Measurements from ENCODE around the gene MYO10. TPM values are rescaled to one million over a fixed set of nuclear protein-coding genes. Genes with fewer than 3 reads are reported as not detected.

MYO10 gene
- total and polyA plus RNA-seq, 2 of the 8 experiments (the other 6 are each of a cell fraction or from before 2014, with no cell fraction given): 21.5 to 107 TPM

- ChIA-PET POLR2A (ENCODE audit: partially characterized antibody) (no interaction called here), CTCF (ENCODE audit: partially characterized antibody) (interaction anchor here (0.6 to 1.1 kb wide), 3 partner anchors 10 to 159 kb away, joined by 3 read pairs; no protein-coding TSS in a partner anchor)
- Histone ChIP-seq H2BK20ac (ENCODE audit: low read length) (no peak overlapping the region), H2BK5ac (ENCODE audit: low read depth, low read length) (no peak overlapping the region), H3K9me3 (ENCODE audit: insufficient read depth in 2 of 2, low read depth in 1 of 2, low read length in 1 of 2) (no peaks in the 10 kb centered on the region), H3K27ac (ENCODE audit: low read depth, low read length) (no peak overlapping the region), H4K91ac (replicated peaks; ENCODE audit: insufficient read length, low read length) (no peak overlapping the region), H3K9ac (replicated peaks in 1 of 4; ENCODE audit: extremely low read depth in 1 of 4, low read depth in 3 of 4, low read length in 3 of 4) (no peak overlapping the region), H2BK12ac (ENCODE audit: low read depth, low read length) (no peak overlapping the region), H3K4ac (replicated peaks; ENCODE audit: insufficient read length, low read depth, low read length) (no peak overlapping the region), H2BK15ac (ENCODE audit: low read length) (no peak overlapping the region), H3K4me3 (ENCODE audit: extremely low read depth in 1 of 4, insufficient read depth in 2 of 4, low read depth in 3 of 4, low read length in 4 of 4) (no peak overlapping the region), H3K79me2 (ENCODE audit: control insufficient read depth in 1 of 2, insufficient read depth in 2 of 2, low read length in 2 of 2) (peaks cover 0 to 54% of the 10 kb centered on the region in 2 experiments; a peak in 3 of 4 replicates), H3K27me3 (replicated peaks in 1 of 4; ENCODE audit: control insufficient read depth in 3 of 4, extremely low read depth in 1 of 4, insufficient read depth in 3 of 4, low read length in 3 of 4) (no peaks in the 10 kb centered on the region), H3K4me1 (replicated peaks in 1 of 4; ENCODE audit: control insufficient read depth in 3 of 4, insufficient read depth in 4 of 4, low read length in 3 of 4) (no peaks in the 10 kb centered on the region), H3K23me2 (ENCODE audit: low read depth, low read length) (no peaks in the 10 kb centered on the region), H4K20me1 (replicated peaks in 1 of 2; ENCODE audit: control insufficient read depth in 1 of 2, insufficient read depth in 2 of 2, low read length in 2 of 2) (no peaks in the 10 kb centered on the region), H4K8ac (ENCODE audit: extremely low read depth, insufficient read depth, low read length) (no peak overlapping the region), H3K18ac (ENCODE audit: extremely low read depth, low read length) (no peak overlapping the region), H3K4me2 (ENCODE audit: insufficient read depth in 1 of 2, low read depth in 2 of 2, low read length in 2 of 2) (no peak overlapping the region), H4K5ac (ENCODE audit: insufficient read length, low read depth, low read length) (no peak overlapping the region), H3K14ac (ENCODE audit: insufficient read length) (no peak overlapping the region), H3K79me1 (ENCODE audit: low read depth, low read length) (no peaks in the 10 kb centered on the region), H3K56ac (replicated peaks; ENCODE audit: insufficient read length, low read depth, low read length) (no peak overlapping the region), H3K23ac (ENCODE audit: insufficient read length) (no peak overlapping the region), H2BK120ac (replicated peaks; ENCODE audit: low read depth, low read length) (no peak overlapping the region), H2AFZ (ENCODE audit: low read length) (no peak overlapping the region), H3K36me3 (ENCODE audit: control insufficient read depth in 2 of 4, insufficient read depth in 4 of 4, low read length in 3 of 4) (peaks cover 0 to 9% (median 4%) of the 10 kb centered on the region in 4 experiments; a peak in 3 of 8 replicates), H2AK5ac (ENCODE audit: low read depth, low read length) (no peak overlapping the region)
- 92% methylated on average over 1 of the region's 1 CpG; no CpG with 5 or more reads in 1 of the 2 experiments for whole genome bisulfite sequencing, 2 experiments (ENCODE audit: extremely low coverage in 1 of 2, insufficient coverage in 1 of 2, insufficient read length in 1 of 2, insufficient replicate concordance in 2 of 2, low coverage in 1 of 2, low lambda C conversion rate in 2 of 2, missing lambda C conversion rate in 1 of 2)
- DNase-seq (ENCODE audit: low read depth in 1 of 2, low spot score in 2 of 2): no peak
- FAIRE-seq: no peak
- TF ChIP-seq BACH1 (IDR thresholded peaks at IDR 0.05; ENCODE audit: low read length) (no peak), KDM1A (IDR thresholded peaks at IDR 0.05; ENCODE audit: borderline replicate concordance, low read length) (no peak), KDM5A (IDR thresholded peaks at IDR 0.05; ENCODE audit: low read length) (no peak), MAFK (IDR thresholded peaks at IDR 0.05; ENCODE audit: low read depth, low read length) (no peak), TAF1 (IDR thresholded peaks at IDR 0.05; ENCODE audit: low read depth, low read length) (no peak), HDAC6 (IDR thresholded peaks at IDR 0.05; ENCODE audit: low read depth, low read length) (no peak), ZNF274 (IDR thresholded peaks at IDR 0.05; ENCODE audit: borderline replicate concordance, extremely low read depth, low read length) (no peak), CHD2 (IDR thresholded peaks at IDR 0.05; ENCODE audit: low read length) (no peak), YY1 (IDR thresholded peaks at IDR 0.05; ENCODE audit: low read depth, low read length) (no peak), EGR1 (IDR thresholded peaks at IDR 0.05; ENCODE audit: borderline replicate concordance, low read depth, low read length) (no peak), CREB1 (IDR thresholded peaks at IDR 0.05) (no peak), SAP30 (IDR thresholded peaks at IDR 0.05; ENCODE audit: insufficient read depth, insufficient replicate concordance, low read length) (no peak)
- TF ChIP-seq, protein P1, sequence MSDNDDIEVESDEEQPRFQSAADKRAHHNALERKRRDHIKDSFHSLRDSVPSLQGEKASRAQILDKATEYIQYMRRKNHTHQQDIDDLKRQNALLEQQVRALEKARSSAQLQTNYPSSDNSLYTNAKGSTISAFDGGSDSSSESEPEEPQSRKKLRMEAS (IDR thresholded peaks at IDR 0.05): no peak
Observed at GRCh38 chr5:16879191-16879590, 56.9 kb downstream of the MYO10 start.
